Stimulated activated CD4-positive, alpha-beta T cell treated with anti-CD3 and anti-CD28 coated beads, TNF-alpha, amount 100 ng/mL, for 4 hours (primary cell): ENCODE data around the gene MAGI2.

Experiments
- DNase-seq, 3 experiments: peaks; one replicate each; pipeline ENCODE4 v3.0.0-alpha.2; 2020; ENCODE audit warnings: low read depth in 3 of 3

The MAGI2 gene

GRCh38 chr7:78090616-78091015, 1362.9 kb downstream of the MAGI2 start:
- no peak for DNase-seq

- no peak for DNase-seq
Measured at GRCh38 chr7:78083476-78084120, 1369.9 kb downstream of the MAGI2 start.

DNA sequence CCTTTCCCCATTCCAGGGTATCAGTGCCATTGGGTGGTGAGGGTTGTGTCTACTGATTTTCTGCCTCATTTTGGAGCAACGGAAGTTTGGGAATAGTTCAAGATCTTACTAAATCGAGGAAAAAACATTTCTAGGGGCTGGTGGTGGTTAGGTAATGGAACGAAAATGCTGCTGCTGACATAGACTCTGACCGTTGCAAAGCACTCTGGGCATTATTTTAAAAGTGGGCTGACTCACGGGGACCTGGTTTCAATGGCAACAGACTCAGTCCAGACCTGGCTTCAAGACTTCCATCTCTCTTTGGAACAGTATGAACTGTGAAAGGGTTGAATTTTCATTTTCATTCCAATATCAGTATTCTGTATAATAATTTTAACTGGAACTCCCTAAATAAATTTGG, 1370.9 kb downstream of the MAGI2 start:
- DNase-seq, result no peak

DNA sequence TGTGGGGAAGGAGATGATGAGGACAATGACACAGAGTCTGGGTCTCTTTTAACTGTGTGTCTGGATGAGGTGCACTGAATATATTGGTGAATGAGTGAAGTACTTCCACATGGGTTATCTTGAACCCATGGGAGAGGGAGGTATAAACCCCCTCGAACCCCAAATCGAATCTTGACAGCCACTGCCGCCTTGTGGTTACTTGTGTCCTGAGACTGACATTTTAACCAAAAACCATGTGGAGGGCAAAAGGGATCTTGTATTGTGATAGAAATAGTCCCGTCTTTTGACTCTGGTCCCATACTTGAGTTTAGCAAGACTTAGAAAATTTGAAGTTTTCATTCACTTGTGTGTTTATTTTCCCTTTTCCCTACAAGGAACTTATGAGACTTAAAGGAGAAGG, 1371.6 kb downstream of the MAGI2 start:
- no peak for DNase-seq

DNA sequence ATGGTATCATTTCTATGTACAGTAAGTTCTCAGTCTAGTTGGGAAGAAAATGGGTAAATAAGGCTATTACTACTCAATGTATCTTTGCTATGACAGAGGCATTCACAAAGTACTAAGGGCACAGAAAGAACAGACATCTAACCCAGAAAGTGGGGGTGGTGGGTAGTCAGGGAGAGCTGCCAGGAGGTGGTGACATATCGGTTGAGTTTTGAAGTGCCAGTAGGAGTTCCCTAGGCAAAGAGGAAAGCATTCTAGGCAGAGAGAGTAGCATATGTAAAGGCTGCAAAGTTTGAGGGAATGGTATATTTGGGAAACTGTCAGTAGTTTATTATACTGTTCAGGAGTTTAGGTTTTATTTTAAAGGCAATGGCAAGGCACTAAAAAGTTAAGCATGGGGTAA, 1372.1 kb downstream of the MAGI2 start:
- DNase-seq, result no peak

DNA sequence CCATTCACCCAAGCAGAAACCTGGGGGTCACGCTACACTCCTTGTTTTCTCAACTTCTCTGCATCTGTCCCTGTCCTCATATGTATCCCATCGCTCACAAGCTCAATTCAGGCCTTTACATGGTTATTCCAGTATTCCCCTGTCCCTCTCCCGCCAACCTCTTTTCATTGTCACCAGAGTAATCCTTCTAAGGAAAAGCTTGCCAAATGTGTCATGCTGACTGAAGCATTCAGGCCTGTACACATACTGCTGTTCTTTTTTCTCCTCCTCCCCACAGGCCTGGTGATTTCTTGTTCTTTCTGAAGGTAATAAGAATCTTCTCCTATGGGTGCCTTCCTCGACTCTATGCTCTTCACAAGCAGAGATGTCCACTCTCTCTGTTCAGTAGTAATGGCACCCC, 1372.7 kb downstream of the MAGI2 start:
- no peak for DNase-seq

- DNase-seq, result no peak
Measured at GRCh38 chr7:78080241-78080640, 1373.2 kb downstream of the MAGI2 start.

DNA sequence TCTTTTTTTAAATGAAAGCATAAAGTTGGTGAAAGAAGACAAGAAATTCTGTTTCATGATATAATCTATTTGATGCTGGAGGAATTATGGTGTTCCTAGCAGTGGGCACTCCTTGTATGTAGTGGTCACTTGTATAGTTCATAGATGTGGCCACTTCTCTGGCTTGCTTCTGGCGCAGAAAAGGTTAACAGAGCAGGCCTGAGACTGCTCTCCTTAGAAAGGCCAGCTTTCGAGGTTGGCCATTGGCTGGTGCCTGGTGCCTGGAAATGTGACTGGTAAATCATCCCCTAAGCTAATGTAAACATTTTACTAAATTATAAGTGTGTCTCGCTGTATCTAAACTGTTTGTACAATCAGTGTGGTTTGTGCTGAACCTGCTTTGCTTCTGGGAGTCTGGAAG, 1378.8 kb downstream of the MAGI2 start:
- no peak for DNase-seq

- DNase-seq, result no peak
Measured at GRCh38 chr7:78073609-78074382, 1379.7 kb downstream of the MAGI2 start.

GRCh38 chr7:78072201-78072590, 1381.3 kb downstream of the MAGI2 start:
- DNase-seq, result no peak

DNA sequence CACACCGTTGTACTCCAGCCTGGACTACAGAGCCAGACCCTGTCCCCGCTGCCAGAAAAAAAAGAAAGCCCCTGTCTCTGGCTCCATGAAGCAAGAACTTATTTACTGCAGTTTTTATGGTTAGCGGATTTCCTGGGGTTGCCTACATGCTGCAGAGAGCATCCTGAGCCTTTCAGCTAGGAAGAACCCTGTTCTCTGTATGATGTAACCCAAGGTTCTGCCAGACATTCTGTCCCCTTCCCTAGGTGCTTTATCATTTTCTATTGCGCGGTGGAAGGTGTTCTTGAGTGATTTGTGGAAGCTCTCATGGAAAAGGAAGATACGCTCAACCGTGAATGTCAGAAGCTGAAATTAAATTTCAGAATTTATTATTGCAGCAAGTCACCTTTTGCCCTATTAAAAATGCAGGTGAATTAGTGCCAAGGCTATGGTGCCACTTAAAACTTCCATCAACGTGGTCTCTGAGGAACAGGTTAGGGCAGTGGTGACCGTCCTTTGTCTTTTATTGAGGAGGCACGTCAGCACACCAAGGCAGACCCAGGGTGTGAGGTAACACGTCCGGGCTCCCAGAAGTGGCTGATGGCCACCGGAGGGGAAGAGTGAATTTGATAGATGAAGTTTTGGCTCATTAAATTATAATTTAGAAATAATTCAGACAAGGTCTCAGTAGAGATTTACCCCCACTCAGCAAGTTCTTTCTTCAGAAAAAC, 1381.8 kb downstream of the MAGI2 start:
- DNase-seq, result no peak

GRCh38 chr7:78066599-78066998, 1386.9 kb downstream of the MAGI2 start:
- DNase-seq, result no peak

DNA sequence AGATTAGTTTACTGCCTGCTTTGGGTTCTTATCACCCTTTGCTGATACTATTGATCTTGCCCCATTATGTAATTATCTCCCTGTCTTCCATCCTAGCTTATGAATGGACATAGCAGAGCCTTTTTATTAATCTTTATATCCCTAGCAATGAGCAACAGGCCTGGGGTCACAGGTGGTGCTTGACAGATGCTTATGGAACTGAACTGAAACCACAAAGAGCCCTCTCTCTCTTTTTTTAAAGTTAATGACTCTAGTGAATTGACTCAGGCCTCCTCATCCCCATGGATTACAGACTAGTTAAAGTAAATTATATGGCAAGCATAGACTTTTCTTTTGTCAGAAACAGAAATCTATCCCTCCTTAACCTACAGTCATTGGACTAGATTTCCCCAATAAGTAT, 1389.7 kb downstream of the MAGI2 start:
- DNase-seq, result no peak

DNA sequence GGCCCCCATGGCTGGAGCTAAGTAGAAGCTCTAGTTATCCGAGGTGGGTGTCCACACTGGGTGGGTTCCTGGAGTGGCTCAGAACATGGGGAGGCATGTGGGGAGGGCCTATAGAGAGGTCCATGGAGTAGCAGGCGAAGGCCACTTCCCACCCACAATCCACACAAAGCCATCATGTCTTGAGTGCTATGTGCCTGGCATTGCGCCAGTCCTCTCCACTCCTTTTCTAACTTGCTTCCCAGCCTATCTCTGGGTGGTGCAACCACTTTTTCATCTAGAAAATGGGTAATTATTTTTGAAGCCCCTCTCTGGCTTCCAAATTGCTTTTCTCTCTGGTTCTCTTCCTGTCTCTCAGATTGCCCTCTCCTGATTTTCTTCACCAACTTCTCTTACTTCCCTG, 1391.3 kb downstream of the MAGI2 start:
- no peak for DNase-seq

GRCh38 chr7:78057571-78057970, 1395.9 kb downstream of the MAGI2 start:
- no peak for DNase-seq

GRCh38 chr7:78055599-78055998, 1397.9 kb downstream of the MAGI2 start:
- DNase-seq, result no peak

DNA sequence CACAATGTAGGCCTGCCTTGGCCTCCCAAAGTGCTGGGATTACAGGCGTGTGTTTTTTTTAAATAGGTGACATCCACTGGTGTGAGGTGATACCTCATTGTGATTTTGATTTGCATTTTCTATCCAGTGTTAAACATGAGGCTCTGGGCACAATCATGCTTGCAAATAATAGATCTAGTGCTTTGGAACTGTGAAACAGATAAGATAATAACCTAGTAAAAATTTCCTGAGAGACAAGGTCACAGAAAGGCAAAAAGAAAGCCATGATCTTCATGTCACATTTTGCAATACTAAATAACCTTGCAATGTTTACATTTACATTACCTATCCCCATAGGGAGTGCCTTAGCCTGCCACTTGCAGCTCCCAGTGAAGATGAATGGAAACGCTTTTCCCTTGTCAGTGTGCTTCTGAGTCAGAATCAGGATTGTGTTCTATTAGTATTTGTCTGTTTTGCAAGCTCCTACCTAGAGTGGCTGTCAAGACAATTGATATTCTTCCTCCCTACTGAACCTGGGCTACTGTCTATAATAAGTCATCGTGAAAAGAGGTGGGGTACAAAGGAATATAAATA, 1398.4 kb downstream of the MAGI2 start:
- DNase-seq, result no peak

- no peak for DNase-seq
Measured at GRCh38 chr7:78052112-78052511, 1401.4 kb downstream of the MAGI2 start.

DNA sequence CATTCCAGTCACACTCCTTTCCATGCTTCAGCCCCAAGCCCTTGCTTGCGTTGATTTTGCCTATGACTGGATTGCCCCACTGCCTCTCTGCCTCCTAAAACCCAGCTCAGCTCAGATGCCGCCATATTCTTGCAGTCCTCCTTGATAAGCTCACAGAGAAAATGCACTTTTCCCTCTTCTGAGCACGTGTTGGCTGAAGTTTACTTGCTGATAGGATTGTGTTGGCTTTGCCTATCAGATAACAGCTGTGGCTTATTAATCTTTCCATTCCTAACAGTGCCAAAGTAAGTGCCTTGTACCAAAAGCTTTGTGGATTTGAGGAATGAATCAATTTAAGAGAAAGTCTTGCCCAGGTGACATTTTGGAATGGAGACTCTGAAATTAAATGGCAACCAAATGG, 1405.7 kb downstream of the MAGI2 start:
- no peak for DNase-seq

GRCh38 chr7:78043159-78043558, 1410.3 kb downstream of the MAGI2 start:
- no peak for DNase-seq

GRCh38 chr7:78041423-78041822, 1412.0 kb downstream of the MAGI2 start:
- no peak for DNase-seq
